ENCODE data around the gene CHMP3. TPM values are rescaled to one million over a fixed set of nuclear protein-coding genes. Genes with fewer than 3 reads are reported as not detected.
"Not testable (repeated sequence)": the region's sequence is repeated elsewhere in the genome, so short reads cannot be mapped to it uniquely, and the experiment has no call there.

The CHMP3 gene
- total RNA-seq, 1 donor from 2014 or later: 75.8 TPM

GRCh38 chr2:86563650-86564061 is 413 bp upstream of the CHMP3 start:
- peak overlapping the region; percentile 97 for H3K4me3 Mint-ChIP-seq
- H3K27me3 Mint-ChIP-seq (ENCODE audit: low read depth): peaks cover 16% of the 10 kb centered on the region
- peaks cover 11% of the 10 kb centered on the region for H3K9me3 Mint-ChIP-seq
- no peak for TF ChIP-seq CTCF (IDR thresholded peaks at IDR 0.05; ENCODE audit: unreplicated experiment)
- H3K27ac Mint-ChIP-seq: peak overlapping the region; percentile 99
- H3K4me1 Mint-ChIP-seq: peaks cover 21% of the 10 kb centered on the region
- DNase-seq (ENCODE audit: low spot score in 2 of 2, unreplicated experiment in 2 of 2): no peak
- H3K36me3 Mint-ChIP-seq: no peaks in the 10 kb centered on the region

GRCh38 chr2:86562485-86562921 is 740 bp downstream of the CHMP3 start:
- DNase-seq (ENCODE audit: low spot score in 2 of 2, unreplicated experiment in 2 of 2): no peak
- no peak for TF ChIP-seq CTCF (IDR thresholded peaks at IDR 0.05; ENCODE audit: unreplicated experiment)
- Mint-ChIP-seq H3K27me3 (ENCODE audit: low read depth) (peaks cover 12% of the 10 kb centered on the region), H3K4me3 (peak overlapping the region; percentile 97), H3K4me1 (peaks cover 21% of the 10 kb centered on the region), H3K27ac (peak overlapping the region; percentile 99), H3K9me3 (peaks cover 11% of the 10 kb centered on the region), H3K36me3 (no peaks in the 10 kb centered on the region)

- H3K36me3 Mint-ChIP-seq: peaks cover 13% of the 10 kb centered on the region
- H3K4me3 Mint-ChIP-seq: no peak overlapping the region
- H3K27ac Mint-ChIP-seq: no peak overlapping the region
- no peak for DNase-seq (ENCODE audit: low spot score in 2 of 2, unreplicated experiment in 2 of 2)
- TF ChIP-seq CTCF (IDR thresholded peaks at IDR 0.05; ENCODE audit: unreplicated experiment): no peak
- H3K9me3 Mint-ChIP-seq: peaks cover 6% of the 10 kb centered on the region
- no peaks in the 10 kb centered on the region for H3K27me3 Mint-ChIP-seq (ENCODE audit: low read depth)
- H3K4me1 Mint-ChIP-seq: peaks cover 16% of the 10 kb centered on the region
These were observed 5.4 kb downstream of the CHMP3 start for GRCh38 chr2:86557836-86558235.

- Mint-ChIP-seq H3K4me1 (peaks cover 4% of the 10 kb centered on the region), H3K4me3 (no peak overlapping the region), H3K36me3 (peaks cover 25% of the 10 kb centered on the region), H3K27me3 (ENCODE audit: low read depth) (no peaks in the 10 kb centered on the region), H3K9me3 (peaks cover 20% of the 10 kb centered on the region), H3K27ac (no peak overlapping the region)
- no peak for DNase-seq (ENCODE audit: low spot score in 2 of 2, unreplicated experiment in 2 of 2)
- TF ChIP-seq CTCF (IDR thresholded peaks at IDR 0.05; ENCODE audit: unreplicated experiment): no peak
These were observed 6.7 kb downstream of the CHMP3 start for GRCh38 chr2:86556508-86556907.

- Mint-ChIP-seq H3K27me3 (ENCODE audit: low read depth) (no peaks in the 10 kb centered on the region), H3K9me3 (peaks cover 25% of the 10 kb centered on the region), H3K4me1 (no peaks in the 10 kb centered on the region), H3K27ac (no peak overlapping the region), H3K36me3 (peaks cover 36% of the 10 kb centered on the region), H3K4me3 (no peak overlapping the region)
- TF ChIP-seq CTCF (IDR thresholded peaks at IDR 0.05; ENCODE audit: unreplicated experiment): no peak
- DNase-seq (ENCODE audit: low spot score in 2 of 2, unreplicated experiment in 2 of 2): no peak
These were observed 10.4 kb downstream of the CHMP3 start for GRCh38 chr2:86552889-86553288.

- H3K27me3 Mint-ChIP-seq (ENCODE audit: low read depth); H3K4me3 Mint-ChIP-seq; H3K27ac Mint-ChIP-seq; H3K4me1 Mint-ChIP-seq; DNase-seq (ENCODE audit: low spot score in 2 of 2, unreplicated experiment in 2 of 2): not testable (repeated sequence)
- peaks cover 54% of the 10 kb centered on the region for H3K36me3 Mint-ChIP-seq
- peaks cover 36% of the 10 kb centered on the region for H3K9me3 Mint-ChIP-seq
These were observed 13.1 kb downstream of the CHMP3 start for GRCh38 chr2:86549963-86550725.

GRCh38 chr2:86549440-86549839 is 13.8 kb downstream of the CHMP3 start:
- not testable (repeated sequence) for H3K4me3 Mint-ChIP-seq; H3K4me1 Mint-ChIP-seq; H3K27ac Mint-ChIP-seq; DNase-seq (ENCODE audit: low spot score in 2 of 2, unreplicated experiment in 2 of 2); H3K27me3 Mint-ChIP-seq (ENCODE audit: low read depth)
- Mint-ChIP-seq H3K9me3 (peaks cover 36% of the 10 kb centered on the region), H3K36me3 (peaks cover 55% of the 10 kb centered on the region)

- not testable (repeated sequence) for H3K27ac Mint-ChIP-seq; H3K27me3 Mint-ChIP-seq (ENCODE audit: low read depth); H3K4me1 Mint-ChIP-seq; DNase-seq (ENCODE audit: low spot score in 2 of 2, unreplicated experiment in 2 of 2); H3K4me3 Mint-ChIP-seq
- Mint-ChIP-seq H3K9me3 (peaks cover 41% of the 10 kb centered on the region), H3K36me3 (peaks cover 59% of the 10 kb centered on the region)
These were observed 14.3 kb downstream of the CHMP3 start for GRCh38 chr2:86548913-86549396.

Measured in mesothelial cell of epicardium (in vitro differentiated cells).